ENCODE measurements around the gene RIPK4.

DNA sequence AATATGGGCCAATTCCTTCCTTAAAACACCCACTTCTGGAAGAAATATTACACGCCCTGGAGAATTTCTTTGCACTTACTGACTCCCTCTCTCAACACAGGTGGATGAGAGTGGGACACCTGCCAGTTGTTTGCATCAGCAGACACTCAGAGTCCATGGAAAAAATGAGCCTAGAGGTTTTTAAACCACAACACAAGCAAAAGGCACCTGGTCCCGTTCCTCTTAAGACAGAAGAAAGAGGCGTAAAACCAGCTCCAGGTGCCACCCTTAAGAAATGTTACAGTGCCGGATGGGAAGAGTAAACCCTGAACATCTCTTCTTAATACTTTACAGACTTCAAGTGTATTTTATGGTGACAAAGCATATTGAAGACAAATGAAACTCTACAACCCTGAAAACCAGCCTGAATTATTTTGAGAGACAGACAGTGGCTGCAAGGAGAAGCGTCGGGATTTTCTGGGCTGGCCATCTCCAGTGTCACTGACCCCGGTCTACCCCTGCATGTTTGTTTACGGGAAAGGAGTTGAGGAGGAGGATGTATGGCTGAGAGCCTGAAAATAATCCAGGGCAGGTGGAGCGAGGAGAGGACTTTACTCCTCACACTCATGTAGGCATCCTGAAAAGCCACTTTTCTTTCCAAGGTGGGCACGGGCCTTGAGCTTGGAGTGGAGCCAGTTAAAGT is 7.8 kb upstream of the RIPK4 start:
- TF ChIP-seq CTCF (conservative IDR thresholded peaks at IDR 0.05) (no peak), ZFX (IDR thresholded peaks at IDR 0.05) (no peak)
